PFSK-1 (cell line): ENCODE measurements around the gene UGT1A10.

Source experiments
- FOXP2 ChIP-seq: optimal IDR thresholded peaks from 2 replicates; pipeline ENCODE3; 2011; ENCODE audit warnings: borderline replicate concordance, control low read depth, inconsistent platforms; ENCODE audit not compliant: insufficient read depth; ENCODE audit errors: extremely low read length, extremely low read depth
- POLR2AphosphoS5 ChIP-seq: IDR thresholded peaks from 2 replicates; pipeline ENCODE4 v1.6.1; 2012; ENCODE audit warnings: low read depth, mild to moderate bottlenecking, control low read depth, low read length, moderate library complexity
- SIN3A ChIP-seq: IDR thresholded peaks from 2 replicates; pipeline ENCODE4 v1.6.1; 2012; ENCODE audit warnings: mild to moderate bottlenecking, low read length, moderate library complexity, borderline replicate concordance; ENCODE audit not compliant: insufficient read depth
- TAF1 ChIP-seq: IDR thresholded peaks from 2 replicates; pipeline ENCODE4 v1.6.1; 2012; ENCODE audit warnings: low read length, control low read depth, borderline replicate concordance; ENCODE audit not compliant: insufficient read depth
- TF ChIP-seq, protein P1 (sequence below), 2 experiments: IDR thresholded peaks; 2 replicates each; pipeline versions ENCODE4 v1.6.1 to v1.8.0; 2011 to 2012; ENCODE audit warnings: low read depth in 2 of 2, low read length in 2 of 2, control low read depth in 1 of 2, inconsistent platforms in 1 of 2, mild to moderate bottlenecking in 1 of 2, moderate library complexity in 1 of 2; ENCODE audit not compliant: insufficient read depth in 1 of 2

- TF ChIP-seq TAF1, result no peak
- TF ChIP-seq POLR2AphosphoS5, result no peak
- TF ChIP-seq, protein P1, sequence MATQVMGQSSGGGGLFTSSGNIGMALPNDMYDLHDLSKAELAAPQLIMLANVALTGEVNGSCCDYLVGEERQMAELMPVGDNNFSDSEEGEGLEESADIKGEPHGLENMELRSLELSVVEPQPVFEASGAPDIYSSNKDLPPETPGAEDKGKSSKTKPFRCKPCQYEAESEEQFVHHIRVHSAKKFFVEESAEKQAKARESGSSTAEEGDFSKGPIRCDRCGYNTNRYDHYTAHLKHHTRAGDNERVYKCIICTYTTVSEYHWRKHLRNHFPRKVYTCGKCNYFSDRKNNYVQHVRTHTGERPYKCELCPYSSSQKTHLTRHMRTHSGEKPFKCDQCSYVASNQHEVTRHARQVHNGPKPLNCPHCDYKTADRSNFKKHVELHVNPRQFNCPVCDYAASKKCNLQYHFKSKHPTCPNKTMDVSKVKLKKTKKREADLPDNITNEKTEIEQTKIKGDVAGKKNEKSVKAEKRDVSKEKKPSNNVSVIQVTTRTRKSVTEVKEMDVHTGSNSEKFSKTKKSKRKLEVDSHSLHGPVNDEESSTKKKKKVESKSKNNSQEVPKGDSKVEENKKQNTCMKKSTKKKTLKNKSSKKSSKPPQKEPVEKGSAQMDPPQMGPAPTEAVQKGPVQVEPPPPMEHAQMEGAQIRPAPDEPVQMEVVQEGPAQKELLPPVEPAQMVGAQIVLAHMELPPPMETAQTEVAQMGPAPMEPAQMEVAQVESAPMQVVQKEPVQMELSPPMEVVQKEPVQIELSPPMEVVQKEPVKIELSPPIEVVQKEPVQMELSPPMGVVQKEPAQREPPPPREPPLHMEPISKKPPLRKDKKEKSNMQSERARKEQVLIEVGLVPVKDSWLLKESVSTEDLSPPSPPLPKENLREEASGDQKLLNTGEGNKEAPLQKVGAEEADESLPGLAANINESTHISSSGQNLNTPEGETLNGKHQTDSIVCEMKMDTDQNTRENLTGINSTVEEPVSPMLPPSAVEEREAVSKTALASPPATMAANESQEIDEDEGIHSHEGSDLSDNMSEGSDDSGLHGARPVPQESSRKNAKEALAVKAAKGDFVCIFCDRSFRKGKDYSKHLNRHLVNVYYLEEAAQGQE (IDR thresholded peaks at IDR 0.05; ENCODE audit: insufficient read depth in 1 of 2, low read depth in 2 of 2, low read length in 2 of 2), result no peak
- no peak for TF ChIP-seq SIN3A
- no peak for TF ChIP-seq FOXP2
These were observed 120.3 kb downstream of the UGT1A10 start for GRCh38 chr2:233756429-233757081.
